ENCODE measurements around the gene ST14. TPM values are rescaled to one million over a fixed set of nuclear protein-coding genes. Genes with fewer than 3 reads are reported as not detected.

The ST14 gene
- total and polyA plus RNA-seq, 2 donors (not counting 1 experiment from before 2014, with no cell fraction given): under 0.01 TPM; not detected in 1

DNA sequence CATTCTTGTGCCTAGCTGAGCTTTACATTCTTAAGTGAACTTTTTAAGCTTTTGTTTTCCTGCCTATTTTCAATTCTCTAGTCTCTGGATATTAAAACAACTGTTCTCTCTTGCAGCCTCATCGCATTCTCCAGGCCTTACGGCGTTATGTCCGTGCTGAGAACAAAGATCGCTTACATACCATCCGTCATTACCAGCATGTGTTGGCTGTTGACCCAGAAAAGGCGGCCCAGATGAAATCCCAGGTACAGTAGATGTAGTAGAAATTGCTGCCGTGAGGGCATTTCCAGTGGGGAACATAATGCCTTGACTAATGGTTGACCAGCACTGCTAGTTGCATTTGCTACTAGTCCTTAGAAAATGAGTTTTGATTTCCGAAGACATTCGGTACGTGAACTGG is 29.7 kb upstream of the ST14 start:
- no peak overlapping the region for H3K4me2 ChIP-seq (ENCODE audit: extremely low read depth, insufficient read depth, low read length)
- H3K79me2 ChIP-seq (ENCODE audit: control insufficient read depth, insufficient read depth, low read length): peaks cover 4% of the 10 kb centered on the region
- peaks cover 13% of the 10 kb centered on the region for H3K36me3 ChIP-seq (ENCODE audit: control insufficient read depth, insufficient read depth, low read length)
- no peaks in the 10 kb centered on the region for H3K27me3 ChIP-seq (ENCODE audit: control insufficient read depth, insufficient read depth, low read length)
- no peaks in the 10 kb centered on the region for H4K20me1 ChIP-seq (ENCODE audit: control insufficient read depth, extremely low read depth, insufficient read depth, low read length)
- no peaks in the 10 kb centered on the region for H3K4me1 ChIP-seq (ENCODE audit: control insufficient read depth, extremely low read depth, insufficient read depth, low read length)
- H3K9ac ChIP-seq (ENCODE audit: insufficient read depth, low read length): no peak overlapping the region
- no peak for DNase-seq (ENCODE audit: low read depth in 2 of 2)
- TF ChIP-seq, protein P1, sequence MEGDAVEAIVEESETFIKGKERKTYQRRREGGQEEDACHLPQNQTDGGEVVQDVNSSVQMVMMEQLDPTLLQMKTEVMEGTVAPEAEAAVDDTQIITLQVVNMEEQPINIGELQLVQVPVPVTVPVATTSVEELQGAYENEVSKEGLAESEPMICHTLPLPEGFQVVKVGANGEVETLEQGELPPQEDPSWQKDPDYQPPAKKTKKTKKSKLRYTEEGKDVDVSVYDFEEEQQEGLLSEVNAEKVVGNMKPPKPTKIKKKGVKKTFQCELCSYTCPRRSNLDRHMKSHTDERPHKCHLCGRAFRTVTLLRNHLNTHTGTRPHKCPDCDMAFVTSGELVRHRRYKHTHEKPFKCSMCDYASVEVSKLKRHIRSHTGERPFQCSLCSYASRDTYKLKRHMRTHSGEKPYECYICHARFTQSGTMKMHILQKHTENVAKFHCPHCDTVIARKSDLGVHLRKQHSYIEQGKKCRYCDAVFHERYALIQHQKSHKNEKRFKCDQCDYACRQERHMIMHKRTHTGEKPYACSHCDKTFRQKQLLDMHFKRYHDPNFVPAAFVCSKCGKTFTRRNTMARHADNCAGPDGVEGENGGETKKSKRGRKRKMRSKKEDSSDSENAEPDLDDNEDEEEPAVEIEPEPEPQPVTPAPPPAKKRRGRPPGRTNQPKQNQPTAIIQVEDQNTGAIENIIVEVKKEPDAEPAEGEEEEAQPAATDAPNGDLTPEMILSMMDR (conservative IDR thresholded peaks at IDR 0.05 in 1 of 2, IDR thresholded peaks at IDR 0.05 in 1 of 2; ENCODE audit: low read depth in 1 of 2, low read length in 2 of 2): no peak
- TF ChIP-seq EZH2 (IDR thresholded peaks at IDR 0.05; ENCODE audit: low read length, missing control alignments): no peak
- H3K9me3 ChIP-seq (ENCODE audit: control insufficient read depth, insufficient read depth, low read depth, low read length): no peaks in the 10 kb centered on the region
- no peak overlapping the region for H3K27ac ChIP-seq (ENCODE audit: insufficient read depth, low read length)
- H2AFZ ChIP-seq (ENCODE audit: low read length): no peak overlapping the region
- no peak overlapping the region for H3K4me3 ChIP-seq (replicated peaks in 1 of 4; ENCODE audit: control extremely low read depth in 1 of 4, insufficient read depth in 1 of 4, low read depth in 3 of 4, low read length in 4 of 4)

DNA sequence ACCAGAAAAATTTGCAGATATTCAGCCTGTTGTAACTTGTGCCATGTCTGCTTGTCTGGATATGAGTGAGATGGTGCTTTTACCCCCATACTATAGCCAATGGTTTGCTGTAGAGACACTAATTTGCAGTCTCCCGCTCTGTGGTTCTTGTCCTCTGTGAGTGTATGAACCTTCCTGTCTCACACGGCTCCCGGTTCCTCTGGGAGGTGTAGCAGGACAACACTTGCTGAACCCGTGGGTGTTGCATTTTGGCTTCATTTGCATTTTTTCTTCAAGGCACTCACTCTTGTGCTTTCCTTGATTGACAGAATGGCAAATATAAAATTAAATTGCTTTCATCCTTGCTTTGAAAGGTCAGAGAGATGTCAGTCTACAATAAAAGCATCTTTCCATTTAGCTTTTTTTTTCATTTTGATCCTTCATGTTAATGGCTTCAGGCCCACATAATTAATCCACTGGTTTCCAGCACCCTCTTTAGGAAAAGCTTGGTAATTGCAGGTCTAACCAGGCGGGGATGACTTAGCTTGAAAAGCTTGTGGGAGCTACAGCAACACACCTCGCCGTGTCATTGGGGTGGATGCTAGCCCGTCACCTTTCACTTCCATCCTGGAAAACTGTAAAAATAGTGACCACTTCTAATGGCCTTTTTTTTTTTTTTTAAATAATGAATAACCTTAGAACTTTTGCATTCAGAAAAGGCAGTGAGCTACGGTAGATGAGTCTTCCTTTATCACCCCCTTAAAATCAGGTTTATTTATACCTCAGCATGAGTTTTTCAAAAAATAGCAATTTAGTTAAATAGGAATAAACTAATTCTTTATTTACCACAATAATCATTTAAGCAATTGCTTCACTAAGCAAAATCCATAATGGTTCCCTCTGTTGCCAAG is 27.4 kb upstream of the ST14 start:
- no peaks in the 10 kb centered on the region for H3K9me3 ChIP-seq (ENCODE audit: control insufficient read depth, insufficient read depth, low read depth, low read length)

DNA sequence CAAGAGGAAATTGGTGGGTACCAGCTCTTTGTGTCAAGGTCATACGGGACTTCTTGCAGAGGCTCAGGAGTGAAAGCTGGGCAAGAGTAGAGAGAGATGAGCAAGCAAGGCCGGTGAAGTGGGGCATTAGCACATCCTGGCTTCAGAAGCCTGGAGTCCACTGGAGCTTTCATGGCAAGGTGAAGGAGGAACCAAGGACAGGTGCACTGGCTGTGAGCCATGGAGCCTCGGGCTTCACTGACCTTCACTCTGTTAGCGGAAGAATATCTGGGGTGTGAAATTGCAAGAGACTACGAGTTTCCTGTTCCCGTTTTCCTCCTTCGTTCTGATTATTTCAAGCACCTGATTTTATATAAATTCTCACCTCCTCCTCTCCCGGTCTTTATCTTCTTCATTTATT is 25.9 kb upstream of the ST14 start:
- H4K20me1 ChIP-seq (ENCODE audit: control insufficient read depth, extremely low read depth, insufficient read depth, low read length): no peaks in the 10 kb centered on the region
- no peak overlapping the region for H2AFZ ChIP-seq (ENCODE audit: low read length)
- no peak overlapping the region for H3K9ac ChIP-seq (ENCODE audit: insufficient read depth, low read length)
- H3K36me3 ChIP-seq (ENCODE audit: control insufficient read depth, insufficient read depth, low read length): peaks cover 12% of the 10 kb centered on the region
- H3K27me3 ChIP-seq (ENCODE audit: control insufficient read depth, insufficient read depth, low read length): no peaks in the 10 kb centered on the region
- TF ChIP-seq EZH2 (IDR thresholded peaks at IDR 0.05; ENCODE audit: low read length, missing control alignments): no peak
- TF ChIP-seq, protein P1 (conservative IDR thresholded peaks at IDR 0.05 in 1 of 2, IDR thresholded peaks at IDR 0.05 in 1 of 2; ENCODE audit: low read depth in 1 of 2, low read length in 2 of 2): no peak
- no peak overlapping the region for H3K4me3 ChIP-seq (replicated peaks in 1 of 4; ENCODE audit: control extremely low read depth in 1 of 4, insufficient read depth in 1 of 4, low read depth in 3 of 4, low read length in 4 of 4)
- H3K9me3 ChIP-seq (ENCODE audit: control insufficient read depth, insufficient read depth, low read depth, low read length): no peaks in the 10 kb centered on the region
- no peak overlapping the region for H3K27ac ChIP-seq (ENCODE audit: insufficient read depth, low read length)
- no peak overlapping the region for H3K4me2 ChIP-seq (ENCODE audit: extremely low read depth, insufficient read depth, low read length)
- H3K79me2 ChIP-seq (ENCODE audit: control insufficient read depth, insufficient read depth, low read length): no peaks in the 10 kb centered on the region
- H3K4me1 ChIP-seq (ENCODE audit: control insufficient read depth, extremely low read depth, insufficient read depth, low read length): no peaks in the 10 kb centered on the region
- DNase-seq (ENCODE audit: low read depth in 2 of 2): no peak

More for the DNA sequence above, 27.4 kb upstream of the ST14 start:
- Histone ChIP-seq H4K20me1 (ENCODE audit: control insufficient read depth, extremely low read depth, insufficient read depth, low read length) (no peaks in the 10 kb centered on the region), H3K4me2 (ENCODE audit: extremely low read depth, insufficient read depth, low read length) (no peak overlapping the region), H3K4me3 (replicated peaks in 1 of 4; ENCODE audit: control extremely low read depth in 1 of 4, insufficient read depth in 1 of 4, low read depth in 3 of 4, low read length in 4 of 4) (no peak overlapping the region), H3K27ac (ENCODE audit: insufficient read depth, low read length) (no peak overlapping the region), H3K4me1 (ENCODE audit: control insufficient read depth, extremely low read depth, insufficient read depth, low read length) (no peaks in the 10 kb centered on the region), H3K36me3 (ENCODE audit: control insufficient read depth, insufficient read depth, low read length) (peaks cover 13% of the 10 kb centered on the region), H3K27me3 (ENCODE audit: control insufficient read depth, insufficient read depth, low read length) (no peaks in the 10 kb centered on the region), H2AFZ (ENCODE audit: low read length) (no peak overlapping the region), H3K9ac (ENCODE audit: insufficient read depth, low read length) (no peak overlapping the region), H3K79me2 (ENCODE audit: control insufficient read depth, insufficient read depth, low read length) (no peaks in the 10 kb centered on the region)
- DNase-seq (ENCODE audit: low read depth in 2 of 2): peak; percentile 41 to 74
- no peak for TF ChIP-seq EZH2 (IDR thresholded peaks at IDR 0.05; ENCODE audit: low read length, missing control alignments)
- TF ChIP-seq, protein P1 (conservative IDR thresholded peaks at IDR 0.05 in 1 of 2, IDR thresholded peaks at IDR 0.05 in 1 of 2; ENCODE audit: low read depth in 1 of 2, low read length in 2 of 2): peak; percentile 77 to 88

Measured in fibroblast of lung (primary cell).